ENCODE data around the gene AKNAD1.

AKNAD1 gene

DNA sequence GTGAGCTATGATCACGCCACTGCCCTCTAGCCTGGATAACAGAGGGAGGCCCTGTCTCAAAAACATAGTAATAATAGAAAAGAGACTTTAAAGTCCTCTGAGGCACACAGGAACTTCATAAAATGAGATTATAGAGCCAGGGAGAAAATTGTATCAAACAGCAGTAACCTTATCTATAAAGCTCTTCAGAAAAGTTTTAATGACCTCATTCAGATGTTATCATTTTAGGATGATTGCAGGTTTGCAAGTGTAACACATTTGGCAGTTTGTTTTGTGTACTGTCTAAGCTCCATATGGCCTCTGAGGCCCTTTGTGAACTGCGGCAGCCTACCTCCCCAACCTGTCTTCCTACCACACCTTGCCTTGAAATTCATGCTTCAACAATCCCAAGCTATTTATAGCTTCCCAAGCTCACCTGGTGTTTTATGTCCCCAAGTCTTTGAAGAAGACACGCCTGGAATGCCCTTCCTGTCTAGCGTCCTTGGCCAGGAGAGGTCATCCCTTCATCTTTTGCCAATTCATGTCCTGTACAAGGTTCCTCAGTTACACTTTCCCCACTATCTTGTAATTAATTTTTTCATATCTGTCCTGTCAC lies 8.5 kb upstream of the AKNAD1 start:
- POLR2A ChIA-PET: interaction anchor here (1.2 kb wide), 1 partner anchor 11 kb away, joined by 4 read pairs; the partner anchor contains the start of gene GPSM2
- CTCF ChIA-PET: interaction anchor here (0.6 to 0.8 kb wide), 2 partner anchors 20 to 36 kb away, joined by 4 read pairs; no protein-coding TSS in a partner anchor
- no peak for TF ChIP-seq ELF4 (IDR thresholded peaks at IDR 0.05)
- no peak for TF ChIP-seq FOXM1 (IDR thresholded peaks at IDR 0.05; ENCODE audit: borderline replicate concordance)
- no peak for TF ChIP-seq L3MBTL2 (conservative IDR thresholded peaks at IDR 0.05)
- TF ChIP-seq FOXK2 (IDR thresholded peaks at IDR 0.05): no peak
- TF ChIP-seq, protein P1, sequence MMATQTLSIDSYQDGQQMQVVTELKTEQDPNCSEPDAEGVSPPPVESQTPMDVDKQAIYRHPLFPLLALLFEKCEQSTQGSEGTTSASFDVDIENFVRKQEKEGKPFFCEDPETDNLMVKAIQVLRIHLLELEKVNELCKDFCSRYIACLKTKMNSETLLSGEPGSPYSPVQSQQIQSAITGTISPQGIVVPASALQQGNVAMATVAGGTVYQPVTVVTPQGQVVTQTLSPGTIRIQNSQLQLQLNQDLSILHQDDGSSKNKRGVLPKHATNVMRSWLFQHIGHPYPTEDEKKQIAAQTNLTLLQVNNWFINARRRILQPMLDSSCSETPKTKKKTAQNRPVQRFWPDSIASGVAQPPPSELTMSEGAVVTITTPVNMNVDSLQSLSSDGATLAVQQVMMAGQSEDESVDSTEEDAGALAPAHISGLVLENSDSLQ (IDR thresholded peaks at IDR 0.05): no peak
- no peak for TF ChIP-seq NFRKB (IDR thresholded peaks at IDR 0.05)
- TF ChIP-seq TARDBP (IDR thresholded peaks at IDR 0.05): no peak
- no peak for TF ChIP-seq SP1 (IDR thresholded peaks at IDR 0.05)
- TF ChIP-seq HDGF (IDR thresholded peaks at IDR 0.05; ENCODE audit: borderline replicate concordance): no peak
- TF ChIP-seq LEF1 (IDR thresholded peaks at IDR 0.05; ENCODE audit: borderline replicate concordance): no peak
- no peak for TF ChIP-seq ARNT (IDR thresholded peaks at IDR 0.05)
- TF ChIP-seq CTBP1 (IDR thresholded peaks at IDR 0.05; ENCODE audit: borderline replicate concordance): no peak
- DNase-seq (ENCODE audit: extremely low spot score): no peak

GRCh38 chr1:108863984-108864383 lies 7.1 kb upstream of the AKNAD1 start:
- DNase-seq (ENCODE audit: extremely low spot score): no peak
- ChIA-PET CTCF (no interaction called here), POLR2A (no interaction called here)
- TF ChIP-seq CTBP1 (IDR thresholded peaks at IDR 0.05; ENCODE audit: borderline replicate concordance) (no peak), SUZ12 (IDR thresholded peaks at IDR 0.05) (no peak), ZNF384 (IDR thresholded peaks at IDR 0.05) (no peak), ELF4 (IDR thresholded peaks at IDR 0.05) (no peak), HDGF (IDR thresholded peaks at IDR 0.05; ENCODE audit: borderline replicate concordance) (no peak)

DNA sequence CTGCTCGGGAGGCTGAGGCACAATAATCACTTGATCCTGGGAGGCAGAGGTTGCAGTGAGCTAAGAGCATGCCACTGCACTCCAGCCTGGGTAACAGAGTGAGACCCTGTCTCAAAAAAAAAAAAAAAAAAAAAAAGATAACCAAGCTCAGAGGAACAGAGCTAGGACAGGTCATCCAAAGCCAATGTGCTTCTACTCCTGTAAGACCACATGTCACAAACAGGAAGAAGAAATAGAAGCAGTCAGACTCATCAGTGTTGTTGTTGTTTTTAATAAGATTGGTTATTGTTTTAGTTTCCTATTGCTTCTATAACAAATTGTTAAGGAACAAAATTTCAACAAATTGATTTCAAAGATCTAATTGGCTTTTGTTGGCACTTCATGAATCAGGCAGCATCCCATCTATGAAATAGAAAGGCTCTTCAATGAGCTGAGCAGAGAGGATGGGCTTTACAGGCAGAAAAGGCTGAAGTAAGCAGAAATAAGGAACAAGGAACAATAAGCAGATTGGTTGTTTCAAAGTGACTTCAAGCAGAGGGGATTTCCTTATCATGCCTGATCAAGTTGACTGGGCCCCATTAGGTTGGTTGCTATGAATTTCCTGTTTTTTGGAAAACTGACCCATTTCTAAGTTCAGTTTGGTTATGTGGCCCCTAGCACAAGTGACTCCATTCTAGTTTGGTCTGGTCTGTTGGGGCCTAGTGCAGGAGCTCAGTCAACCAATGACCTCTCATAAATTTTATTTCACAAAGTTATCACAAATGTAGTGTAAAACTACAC lies 6.0 kb upstream of the AKNAD1 start:
- DNase-seq (ENCODE audit: extremely low spot score): no peak
- ChIA-PET CTCF (no interaction called here), POLR2A (interaction anchor here (1.0 kb wide), 1 partner anchor 11 kb away, joined by 3 read pairs; no protein-coding TSS in a partner anchor)
- no peak for TF ChIP-seq LEF1 (IDR thresholded peaks at IDR 0.05; ENCODE audit: borderline replicate concordance)
- TF ChIP-seq SUZ12 (IDR thresholded peaks at IDR 0.05): no peak
- no peak for TF ChIP-seq NFRKB (IDR thresholded peaks at IDR 0.05)
- no peak for TF ChIP-seq TARDBP (IDR thresholded peaks at IDR 0.05)
- TF ChIP-seq FOXK2 (IDR thresholded peaks at IDR 0.05): no peak
- TF ChIP-seq, protein P1 (IDR thresholded peaks at IDR 0.05): no peak
- TF ChIP-seq ZNF384 (IDR thresholded peaks at IDR 0.05): no peak
- TF ChIP-seq HDGF (IDR thresholded peaks at IDR 0.05; ENCODE audit: borderline replicate concordance): no peak
- TF ChIP-seq ELF4 (IDR thresholded peaks at IDR 0.05): no peak
- TF ChIP-seq CTBP1 (IDR thresholded peaks at IDR 0.05; ENCODE audit: borderline replicate concordance): no peak
- TF ChIP-seq L3MBTL2 (conservative IDR thresholded peaks at IDR 0.05): no peak
- no peak for TF ChIP-seq ARNT (IDR thresholded peaks at IDR 0.05)
- TF ChIP-seq SP1 (IDR thresholded peaks at IDR 0.05): no peak
- TF ChIP-seq FOXA1 (IDR thresholded peaks at IDR 0.05): no peak

GRCh38 chr1:108862017-108862610 lies 5.2 kb upstream of the AKNAD1 start:
- DNase-seq (ENCODE audit: extremely low spot score): no peak
- TF ChIP-seq ELF4 (IDR thresholded peaks at IDR 0.05) (no peak), FOXA1 (IDR thresholded peaks at IDR 0.05) (no peak), L3MBTL2 (conservative IDR thresholded peaks at IDR 0.05) (no peak), ZNF384 (IDR thresholded peaks at IDR 0.05) (no peak)
- POLR2A ChIA-PET: no interaction called here
- CTCF ChIA-PET: interaction anchor here (0.6 kb wide), 1 partner anchor 34 kb away, joined by 3 read pairs; no protein-coding TSS in a partner anchor

DNA sequence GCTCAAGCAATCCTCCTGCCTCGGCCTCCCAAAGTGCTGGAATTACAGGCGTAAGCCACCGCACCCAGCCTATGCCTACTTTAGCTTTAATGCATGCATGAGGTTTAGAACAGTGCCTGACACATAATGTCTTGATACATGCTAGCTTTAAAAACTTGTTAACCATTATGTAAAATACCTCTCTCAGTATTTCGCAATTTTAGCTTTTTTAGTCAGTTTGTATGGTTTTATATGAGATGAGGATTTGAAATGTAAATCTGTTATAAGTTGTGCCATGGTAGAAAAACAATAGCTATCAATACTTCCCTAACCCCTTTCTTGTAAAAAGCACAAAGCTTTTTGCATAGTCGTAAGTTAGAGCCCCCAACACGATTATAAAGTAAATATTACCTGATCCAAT lies 4.7 kb upstream of the AKNAD1 start:
- CTCF ChIA-PET: interaction anchor here (0.6 kb wide), 1 partner anchor 69 kb away, joined by 6 read pairs; no protein-coding TSS in a partner anchor
- POLR2A ChIA-PET: interaction anchor here (0.8 kb wide), 1 partner anchor 15 kb away, joined by 3 read pairs; the partner anchor contains the start of gene GPSM2
- DNase-seq (ENCODE audit: extremely low spot score): no peak
- no peak for TF ChIP-seq SUZ12 (IDR thresholded peaks at IDR 0.05)
- no peak for TF ChIP-seq FOXM1 (IDR thresholded peaks at IDR 0.05; ENCODE audit: borderline replicate concordance)
- TF ChIP-seq FOXA1 (IDR thresholded peaks at IDR 0.05): no peak
- TF ChIP-seq ELF4 (IDR thresholded peaks at IDR 0.05): no peak
- no peak for TF ChIP-seq HDGF (IDR thresholded peaks at IDR 0.05; ENCODE audit: borderline replicate concordance)

GRCh38 chr1:108860190-108860907 lies 3.5 kb upstream of the AKNAD1 start:
- ChIA-PET CTCF (no interaction called here), POLR2A (no interaction called here)
- no peak for DNase-seq (ENCODE audit: extremely low spot score)
- no peak for TF ChIP-seq ELF4 (IDR thresholded peaks at IDR 0.05)
- no peak for TF ChIP-seq ARNT (IDR thresholded peaks at IDR 0.05)
- no peak for TF ChIP-seq TARDBP (IDR thresholded peaks at IDR 0.05)
- TF ChIP-seq, protein P1 (IDR thresholded peaks at IDR 0.05): no peak
- no peak for TF ChIP-seq LEF1 (IDR thresholded peaks at IDR 0.05; ENCODE audit: borderline replicate concordance)
- no peak for TF ChIP-seq CTBP1 (IDR thresholded peaks at IDR 0.05; ENCODE audit: borderline replicate concordance)
- TF ChIP-seq FOXK2 (IDR thresholded peaks at IDR 0.05): no peak
- TF ChIP-seq BHLHE40 (IDR thresholded peaks at IDR 0.05; ENCODE audit: borderline replicate concordance): no peak
- TF ChIP-seq L3MBTL2 (conservative IDR thresholded peaks at IDR 0.05): no peak
- no peak for TF ChIP-seq ZNF384 (IDR thresholded peaks at IDR 0.05)

Data from HEK293T (cell line).